Measurements from ENCODE around the gene UCHL5. TPM values are rescaled to one million over a fixed set of nuclear protein-coding genes. Genes with fewer than 3 reads are reported as not detected.

UCHL5 gene
- total RNA-seq, 3 donors from 2014 or later: 32.8 to 45.2 (median 38.3) TPM

DNA sequence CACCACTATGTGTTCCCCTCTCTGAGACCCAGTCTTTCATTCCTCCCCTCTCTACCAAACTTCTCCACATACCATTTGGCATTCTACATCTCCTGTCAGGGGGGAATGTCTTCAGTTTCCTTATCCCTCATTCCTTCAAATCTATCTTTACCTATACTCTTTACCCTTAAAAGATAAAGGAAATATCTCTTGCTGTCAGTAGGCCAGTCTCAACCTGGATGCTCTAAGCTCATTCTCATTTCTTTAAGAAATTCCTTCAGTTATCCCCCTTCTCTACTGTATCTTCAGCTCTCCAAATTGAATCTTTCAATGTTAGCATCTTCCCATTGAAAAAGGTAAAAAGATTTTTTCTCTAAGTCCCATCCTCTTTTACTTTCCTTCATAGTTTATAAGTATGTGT is 6.8 kb upstream of the UCHL5 start:
- TF ChIP-seq POLR2A (IDR thresholded peaks at IDR 0.05) (no peak), POLR2AphosphoS5 (IDR thresholded peaks at IDR 0.05) (no peak)
- TF ChIP-seq, protein P1, sequence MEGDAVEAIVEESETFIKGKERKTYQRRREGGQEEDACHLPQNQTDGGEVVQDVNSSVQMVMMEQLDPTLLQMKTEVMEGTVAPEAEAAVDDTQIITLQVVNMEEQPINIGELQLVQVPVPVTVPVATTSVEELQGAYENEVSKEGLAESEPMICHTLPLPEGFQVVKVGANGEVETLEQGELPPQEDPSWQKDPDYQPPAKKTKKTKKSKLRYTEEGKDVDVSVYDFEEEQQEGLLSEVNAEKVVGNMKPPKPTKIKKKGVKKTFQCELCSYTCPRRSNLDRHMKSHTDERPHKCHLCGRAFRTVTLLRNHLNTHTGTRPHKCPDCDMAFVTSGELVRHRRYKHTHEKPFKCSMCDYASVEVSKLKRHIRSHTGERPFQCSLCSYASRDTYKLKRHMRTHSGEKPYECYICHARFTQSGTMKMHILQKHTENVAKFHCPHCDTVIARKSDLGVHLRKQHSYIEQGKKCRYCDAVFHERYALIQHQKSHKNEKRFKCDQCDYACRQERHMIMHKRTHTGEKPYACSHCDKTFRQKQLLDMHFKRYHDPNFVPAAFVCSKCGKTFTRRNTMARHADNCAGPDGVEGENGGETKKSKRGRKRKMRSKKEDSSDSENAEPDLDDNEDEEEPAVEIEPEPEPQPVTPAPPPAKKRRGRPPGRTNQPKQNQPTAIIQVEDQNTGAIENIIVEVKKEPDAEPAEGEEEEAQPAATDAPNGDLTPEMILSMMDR (IDR thresholded peaks at IDR 0.05): no peak
- DNase-seq (ENCODE audit: low spot score in 2 of 2): no peak
- H3K27ac ChIP-seq: no peak overlapping the region
- intact Hi-C loops (cut with DNase I; ENCODE audit: low total_unique reads): no loop called here
- H3K4me1 ChIP-seq: peaks cover 0 to 9% of the 10 kb centered on the region in 2 donors
- H3K9me3 ChIP-seq: no peaks in the 10 kb centered on the region
- no peaks in the 10 kb centered on the region for H3K36me3 ChIP-seq
- H3K27me3 ChIP-seq: no peaks in the 10 kb centered on the region
- H3K4me3 ChIP-seq: no peak overlapping the region

DNA sequence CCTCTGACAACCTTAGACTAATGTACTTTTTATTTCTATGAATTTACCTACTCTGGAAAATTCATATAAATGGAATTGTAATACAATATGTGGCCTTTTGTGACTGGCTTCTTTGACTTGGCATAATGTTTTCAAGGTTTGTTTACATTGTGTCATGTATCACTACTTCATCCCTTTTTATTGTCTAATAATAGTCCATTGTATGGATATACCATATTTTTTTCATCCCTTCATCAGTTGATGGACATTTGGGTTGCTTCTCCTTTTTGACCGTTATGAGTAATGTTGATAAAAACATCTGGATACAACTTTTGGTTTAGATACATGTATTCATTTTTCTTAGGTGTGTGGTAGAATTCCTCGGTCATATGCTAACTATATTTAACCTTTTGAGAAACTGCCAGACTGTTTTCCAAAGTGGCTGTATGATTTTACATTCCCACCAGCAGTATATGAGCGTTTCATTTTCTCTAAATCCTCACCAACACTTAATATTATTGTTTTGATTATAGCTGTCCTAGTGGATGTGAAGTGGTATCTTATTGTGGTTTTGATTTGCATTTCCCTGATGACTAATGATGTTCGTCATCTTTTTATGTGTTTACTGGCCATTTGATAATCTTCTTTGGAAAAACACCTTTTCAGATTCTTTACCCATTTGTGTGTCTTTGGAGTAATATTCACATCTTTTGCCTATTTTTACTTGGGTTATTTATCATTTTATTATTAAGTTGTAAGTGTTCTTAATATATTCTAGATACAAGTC is 3.7 kb upstream of the UCHL5 start:
- no peaks in the 10 kb centered on the region for H3K9me3 ChIP-seq
- no peaks in the 10 kb centered on the region for H3K27me3 ChIP-seq
- H3K36me3 ChIP-seq: no peaks in the 10 kb centered on the region
- intact Hi-C loops (cut with DNase I; ENCODE audit: low total_unique reads): no loop called here
- no peak for DNase-seq (ENCODE audit: low spot score in 2 of 2)
- no peak for TF ChIP-seq POLR2AphosphoS5 (IDR thresholded peaks at IDR 0.05)
- TF ChIP-seq, protein P1 (IDR thresholded peaks at IDR 0.05): no peak
- no peak for TF ChIP-seq POLR2A (IDR thresholded peaks at IDR 0.05)
- no peak overlapping the region for H3K27ac ChIP-seq
- H3K4me3 ChIP-seq: no peak overlapping the region
- H3K4me1 ChIP-seq: peaks cover 0 to 16% of the 10 kb centered on the region in 2 donors

DNA sequence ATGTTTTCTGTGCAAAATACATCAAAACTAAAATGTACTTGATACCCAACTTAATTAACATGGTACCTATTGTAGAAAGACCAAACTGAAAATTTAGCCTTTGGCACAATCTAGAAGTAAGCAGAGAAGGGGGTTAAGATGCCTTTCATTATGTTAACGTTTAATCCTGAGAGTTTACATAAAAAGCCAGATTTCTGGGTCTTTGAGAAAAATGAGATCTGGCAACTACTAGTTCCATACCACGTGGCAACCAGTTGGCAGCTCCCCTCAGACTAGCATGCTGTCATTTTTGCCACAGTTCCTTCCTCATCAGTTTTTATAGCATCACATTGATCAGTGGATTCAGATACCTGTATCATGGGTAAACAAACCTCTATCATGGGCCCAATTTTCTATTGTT is 1.8 kb upstream of the UCHL5 start:
- TF ChIP-seq POLR2AphosphoS5 (IDR thresholded peaks at IDR 0.05) (no peak), POLR2A (IDR thresholded peaks at IDR 0.05) (no peak)
- TF ChIP-seq, protein P1 (IDR thresholded peaks at IDR 0.05): no peak
- H3K4me3 ChIP-seq: peak overlapping the region in 2 of 3 donors; percentile 87 to 91
- no peaks in the 10 kb centered on the region for H3K27me3 ChIP-seq
- no peaks in the 10 kb centered on the region for H3K9me3 ChIP-seq
- intact Hi-C loops (cut with DNase I; ENCODE audit: low total_unique reads): no loop called here
- no peak for DNase-seq (ENCODE audit: low spot score in 2 of 2)
- no peaks in the 10 kb centered on the region for H3K36me3 ChIP-seq
- peak overlapping the region; percentile 5 to 98 for H3K27ac ChIP-seq
- peaks cover 0 to 20% of the 10 kb centered on the region in 2 donors for H3K4me1 ChIP-seq

DNA sequence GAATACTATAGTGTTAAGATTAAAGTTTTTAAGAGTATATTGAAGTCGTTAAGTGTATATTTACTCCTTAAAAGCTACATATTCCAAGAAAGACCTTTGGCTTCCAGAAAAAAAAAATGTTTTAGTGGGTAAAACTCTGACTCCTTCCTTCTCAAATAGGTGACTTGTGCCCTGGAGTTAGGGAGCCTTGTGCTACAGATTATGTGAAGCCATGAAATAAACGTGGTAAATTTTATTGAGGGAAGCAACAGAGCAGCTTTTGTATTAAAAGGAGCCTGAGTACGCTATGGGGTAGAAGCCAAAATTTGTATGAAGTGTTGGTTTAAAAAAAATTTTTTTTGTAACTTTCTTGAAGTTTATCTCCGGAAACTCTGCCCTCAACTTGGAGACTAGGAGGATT is 1.2 kb upstream of the UCHL5 start:
- H3K4me1 ChIP-seq: peaks cover 0 to 20% of the 10 kb centered on the region in 2 donors
- intact Hi-C loops (cut with DNase I; ENCODE audit: low total_unique reads): no loop called here
- no peak for DNase-seq (ENCODE audit: low spot score in 2 of 2)

DNA sequence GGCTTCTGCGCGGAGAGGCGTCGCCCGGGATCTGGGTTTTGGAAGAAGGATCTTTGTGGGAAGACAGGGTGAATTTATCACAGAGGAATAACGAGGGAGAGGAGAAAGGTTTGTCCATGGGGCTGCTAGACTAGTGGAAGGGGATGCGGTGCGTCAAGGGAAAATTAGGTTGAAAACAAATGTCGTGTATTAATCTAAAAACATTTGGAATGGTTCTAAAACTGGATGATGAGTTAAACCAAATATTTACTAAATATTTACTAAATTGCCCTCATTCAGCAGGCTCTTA is 899 bp upstream of the UCHL5 start:
- peak overlapping the region; percentile 98 for H3K27ac ChIP-seq
- H3K27me3 ChIP-seq: no peaks in the 10 kb centered on the region
- H3K4me3 ChIP-seq: peak overlapping the region; percentile 87 to 92 (median 91)
- intact Hi-C loops (cut with DNase I; ENCODE audit: low total_unique reads): no loop called here
- no peaks in the 10 kb centered on the region for H3K9me3 ChIP-seq
- peaks cover 0 to 20% of the 10 kb centered on the region in 2 donors for H3K4me1 ChIP-seq
- no peak for DNase-seq (ENCODE audit: low spot score in 2 of 2)
- TF ChIP-seq POLR2AphosphoS5 (IDR thresholded peaks at IDR 0.05): no peak
- no peak for TF ChIP-seq POLR2A (IDR thresholded peaks at IDR 0.05)
- TF ChIP-seq, protein P1 (IDR thresholded peaks at IDR 0.05): no peak
- H3K36me3 ChIP-seq: no peaks in the 10 kb centered on the region

More for the DNA sequence above, 1.2 kb upstream of the UCHL5 start:
- H3K9me3 ChIP-seq: no peaks in the 10 kb centered on the region
- H3K27ac ChIP-seq: peak overlapping the region; percentile 98
- no peaks in the 10 kb centered on the region for H3K27me3 ChIP-seq
- H3K4me3 ChIP-seq: peak overlapping the region; percentile 87 to 92 (median 91)
- no peaks in the 10 kb centered on the region for H3K36me3 ChIP-seq
- TF ChIP-seq, protein P1 (IDR thresholded peaks at IDR 0.05): no peak
- TF ChIP-seq POLR2AphosphoS5 (IDR thresholded peaks at IDR 0.05): no peak
- no peak for TF ChIP-seq POLR2A (IDR thresholded peaks at IDR 0.05)
